ENCODE measurements around the gene FLACC1. TPM values are rescaled to one million over a fixed set of nuclear protein-coding genes. Genes with fewer than 3 reads are reported as not detected.

FLACC1 gene
- total and polyA plus RNA-seq, 2 of the 8 experiments (the other 6 are each of a cell fraction or from before 2014, with no cell fraction given): 0.58 TPM; not detected in 1

- no peak overlapping the region for H3K23ac ChIP-seq (ENCODE audit: insufficient read length)
- H3K79me1 ChIP-seq (ENCODE audit: low read depth, low read length): no peaks in the 10 kb centered on the region
- H3K9me3 ChIP-seq (ENCODE audit: insufficient read depth in 2 of 2, low read depth in 1 of 2, low read length in 1 of 2): no peaks in the 10 kb centered on the region
- no peak overlapping the region for H3K9ac ChIP-seq (replicated peaks in 1 of 4; ENCODE audit: extremely low read depth in 1 of 4, low read depth in 3 of 4, low read length in 3 of 4)
- WGBS, 2 experiments (ENCODE audit: extremely low coverage in 1 of 2, insufficient coverage in 1 of 2, insufficient read length in 1 of 2, insufficient replicate concordance in 2 of 2, low coverage in 1 of 2, low lambda C conversion rate in 2 of 2, missing lambda C conversion rate in 1 of 2): 100% methylated on average over 1 of the region's 1 CpG; no CpG with 5 or more reads in 1 of the 2 experiments
- no peak for DNase-seq (ENCODE audit: low read depth in 1 of 2, low spot score in 2 of 2)
- no peak overlapping the region for H2AFZ ChIP-seq (ENCODE audit: low read length)
- no peak overlapping the region for H2BK5ac ChIP-seq (ENCODE audit: low read depth, low read length)
- ChIA-PET POLR2A (ENCODE audit: partially characterized antibody) (no interaction called here), CTCF (ENCODE audit: partially characterized antibody) (interaction anchor here (1.3 to 3.1 kb wide), 2 partner anchors 10 to 11 kb away, joined by 5 to 29 read pairs; no protein-coding TSS in a partner anchor)
- H3K27me3 ChIP-seq (replicated peaks in 1 of 4; ENCODE audit: control insufficient read depth in 3 of 4, extremely low read depth in 1 of 4, insufficient read depth in 3 of 4, low read length in 3 of 4): no peaks in the 10 kb centered on the region
- no peak overlapping the region for H4K8ac ChIP-seq (ENCODE audit: extremely low read depth, insufficient read depth, low read length)
- no peak overlapping the region for H3K4me2 ChIP-seq (ENCODE audit: insufficient read depth in 1 of 2, low read depth in 2 of 2, low read length in 2 of 2)
- no peak overlapping the region for H2BK12ac ChIP-seq (ENCODE audit: low read depth, low read length)
- H3K4me3 ChIP-seq (ENCODE audit: extremely low read depth in 1 of 4, insufficient read depth in 2 of 4, low read depth in 3 of 4, low read length in 4 of 4): no peak overlapping the region
- FAIRE-seq: no peak
- no peak overlapping the region for H3K14ac ChIP-seq (ENCODE audit: insufficient read length)
- no peak overlapping the region for H2BK120ac ChIP-seq (replicated peaks; ENCODE audit: low read depth, low read length)
- H4K5ac ChIP-seq (ENCODE audit: insufficient read length, low read depth, low read length): no peak overlapping the region
- H3K79me2 ChIP-seq (ENCODE audit: control insufficient read depth in 1 of 2, insufficient read depth in 2 of 2, low read length in 2 of 2): no peaks in the 10 kb centered on the region
- no peaks in the 10 kb centered on the region for H3K4me1 ChIP-seq (replicated peaks in 1 of 4; ENCODE audit: control insufficient read depth in 3 of 4, insufficient read depth in 4 of 4, low read length in 3 of 4)
- H2AK5ac ChIP-seq (ENCODE audit: low read depth, low read length): no peak overlapping the region
- TF ChIP-seq RAD21 (IDR thresholded peaks at IDR 0.05 in 1 of 2, conservative IDR thresholded peaks at IDR 0.05 in 1 of 2; ENCODE audit: low read depth in 2 of 2, low read length in 2 of 2) (no peak), HDAC2 (IDR thresholded peaks at IDR 0.05; ENCODE audit: borderline replicate concordance in 1 of 2, low read depth in 2 of 2, low read length in 2 of 2) (no peak), ASH2L (IDR thresholded peaks at IDR 0.05; ENCODE audit: low read length) (no peak), JUN (IDR thresholded peaks at IDR 0.05; ENCODE audit: low read depth, low read length) (no peak), SAP30 (IDR thresholded peaks at IDR 0.05; ENCODE audit: insufficient read depth, insufficient replicate concordance, low read length) (no peak), RBBP5 (IDR thresholded peaks at IDR 0.05; ENCODE audit: borderline replicate concordance, low read depth, low read length) (no peak), EP300 (IDR thresholded peaks at IDR 0.05; ENCODE audit: borderline replicate concordance in 1 of 2, low read depth in 2 of 2, low read length in 2 of 2) (no peak), MAFK (IDR thresholded peaks at IDR 0.05; ENCODE audit: low read depth, low read length) (no peak), RNF2 (IDR thresholded peaks at IDR 0.05; ENCODE audit: borderline replicate concordance, low read depth, low read length, missing control alignments, poor library complexity, severe bottlenecking) (no peak), SIX5 (IDR thresholded peaks at IDR 0.05; ENCODE audit: low read depth, low read length) (no peak), ZNF274 (IDR thresholded peaks at IDR 0.05; ENCODE audit: borderline replicate concordance, extremely low read depth, low read length) (no peak), SP4 (IDR thresholded peaks at IDR 0.05; ENCODE audit: low read length) (no peak)
- no peak overlapping the region for H3K4ac ChIP-seq (replicated peaks; ENCODE audit: insufficient read length, low read depth, low read length)
- H4K20me1 ChIP-seq (replicated peaks in 1 of 2; ENCODE audit: control insufficient read depth in 1 of 2, insufficient read depth in 2 of 2, low read length in 2 of 2): no peaks in the 10 kb centered on the region
- no peaks in the 10 kb centered on the region for H3K36me3 ChIP-seq (ENCODE audit: control insufficient read depth in 2 of 4, insufficient read depth in 4 of 4, low read length in 3 of 4)
- H3K23me2 ChIP-seq (ENCODE audit: low read depth, low read length): no peaks in the 10 kb centered on the region
- no peak overlapping the region for H4K91ac ChIP-seq (replicated peaks; ENCODE audit: insufficient read length, low read length)
- H3K27ac ChIP-seq (ENCODE audit: low read depth, low read length): no peak overlapping the region
- no peak overlapping the region for H3K56ac ChIP-seq (replicated peaks; ENCODE audit: insufficient read length, low read depth, low read length)
- H2BK20ac ChIP-seq (ENCODE audit: low read length): no peak overlapping the region
- H3K18ac ChIP-seq (ENCODE audit: extremely low read depth, low read length): no peak overlapping the region
- H2BK15ac ChIP-seq (ENCODE audit: low read length): no peak overlapping the region
These were observed 4.0 kb downstream of the FLACC1 start for GRCh38 chr2:201353116-201353515.

All from H1 (cell line).